Endothelial cell (in vitro differentiated cells): Measurements from ENCODE around the gene FBXL17. TPM values are rescaled to one million over a fixed set of nuclear protein-coding genes. Genes with fewer than 3 reads are reported as not detected.

Experiments
- DNase-seq: peaks from one replicate; pipeline ENCODE4 v3.0.0; 2021; ENCODE audit warnings: low spot score
- H3K27ac Mint-ChIP-seq: one replicate; pipeline ENCODE4 v1.8.0; 2021; ENCODE audit warnings: mixed read lengths, inconsistent platforms; ENCODE audit not compliant: unreplicated experiment
- H3K27me3 Mint-ChIP-seq: one replicate; pipeline ENCODE4 v1.8.0; 2021; ENCODE audit warnings: mild to moderate bottlenecking, moderate library complexity, mixed read lengths, inconsistent platforms; ENCODE audit not compliant: unreplicated experiment
- H3K36me3 Mint-ChIP-seq: one replicate; pipeline ENCODE4 v1.8.0; 2021; ENCODE audit warnings: mild to moderate bottlenecking, low read depth, mixed read lengths, inconsistent platforms; ENCODE audit not compliant: unreplicated experiment
- H3K4me1 Mint-ChIP-seq: one replicate; pipeline ENCODE4 v1.8.0; 2021; ENCODE audit warnings: mild to moderate bottlenecking, mixed read lengths, inconsistent platforms; ENCODE audit not compliant: unreplicated experiment
- H3K4me3 Mint-ChIP-seq: one replicate; pipeline ENCODE4 v1.8.0; 2021; ENCODE audit warnings: mild to moderate bottlenecking, mixed read lengths, inconsistent platforms; ENCODE audit not compliant: unreplicated experiment
- H3K9me3 Mint-ChIP-seq: one replicate; pipeline ENCODE4 v1.8.0; 2021; ENCODE audit warnings: mixed read lengths, inconsistent platforms; ENCODE audit not compliant: unreplicated experiment
- CTCF ChIP-seq: fragments of 200-600 bp; sonication (generic); IDR thresholded peaks from one replicate; pipeline ENCODE4 v1.5.0; 2021; ENCODE audit warnings: antibody characterized with exemption; ENCODE audit not compliant: unreplicated experiment
- total RNA-seq: library from RNA; stranded (reverse); fragmentation: NEBNext Ultra II Directional; extraction: Animal tissue kit (Norgen Biotek cat#: 25700); gene quantifications from one replicate; pipeline ENCODE4 v1.2.1, GENCODE V29; 2021; ENCODE audit not compliant: unreplicated experiment

Gene FBXL17
- total RNA-seq, 1 donor from 2014 or later: 14.9 TPM

- no peak overlapping the region for H3K4me3 Mint-ChIP-seq
- H3K36me3 Mint-ChIP-seq: no peaks in the 10 kb centered on the region
- no peak overlapping the region for H3K27ac Mint-ChIP-seq
- TF ChIP-seq CTCF: no peak
- no peaks in the 10 kb centered on the region for H3K4me1 Mint-ChIP-seq
- H3K27me3 Mint-ChIP-seq: peaks cover 3% of the 10 kb centered on the region
- no peaks in the 10 kb centered on the region for H3K9me3 Mint-ChIP-seq
- no peak for DNase-seq
Measured at GRCh38 chr5:108084105-108084504, 297.8 kb downstream of the FBXL17 start.

- no peaks in the 10 kb centered on the region for H3K9me3 Mint-ChIP-seq
- no peaks in the 10 kb centered on the region for H3K4me1 Mint-ChIP-seq
- TF ChIP-seq CTCF: no peak
- H3K36me3 Mint-ChIP-seq: no peaks in the 10 kb centered on the region
- DNase-seq: no peak
- H3K27ac Mint-ChIP-seq: no peak overlapping the region
- peaks cover 3% of the 10 kb centered on the region for H3K27me3 Mint-ChIP-seq
- H3K4me3 Mint-ChIP-seq: no peak overlapping the region
Measured at GRCh38 chr5:108083232-108083631, 298.7 kb downstream of the FBXL17 start.

- Mint-ChIP-seq H3K4me1 (no peaks in the 10 kb centered on the region), H3K36me3 (no peaks in the 10 kb centered on the region), H3K9me3 (no peaks in the 10 kb centered on the region), H3K4me3 (no peak overlapping the region), H3K27me3 (peaks cover 3% of the 10 kb centered on the region), H3K27ac (no peak overlapping the region)
- no peak for DNase-seq
- no peak for TF ChIP-seq CTCF
Measured at GRCh38 chr5:108081707-108082106, 300.2 kb downstream of the FBXL17 start.

- no peak for DNase-seq
- H3K9me3 Mint-ChIP-seq: no peaks in the 10 kb centered on the region
- TF ChIP-seq CTCF: no peak
- H3K27ac Mint-ChIP-seq: no peak overlapping the region
- H3K4me3 Mint-ChIP-seq: no peak overlapping the region
- no peaks in the 10 kb centered on the region for H3K4me1 Mint-ChIP-seq
- peaks cover 3% of the 10 kb centered on the region for H3K27me3 Mint-ChIP-seq
- no peaks in the 10 kb centered on the region for H3K36me3 Mint-ChIP-seq
Measured at GRCh38 chr5:108079753-108080152, 302.1 kb downstream of the FBXL17 start.

- H3K27ac Mint-ChIP-seq: no peak overlapping the region
- H3K27me3 Mint-ChIP-seq: peaks cover 3% of the 10 kb centered on the region
- H3K36me3 Mint-ChIP-seq: peaks cover 4% of the 10 kb centered on the region
- no peak for DNase-seq
- no peaks in the 10 kb centered on the region for H3K9me3 Mint-ChIP-seq
- H3K4me3 Mint-ChIP-seq: no peak overlapping the region
- no peak for TF ChIP-seq CTCF
- H3K4me1 Mint-ChIP-seq: no peaks in the 10 kb centered on the region
Measured at GRCh38 chr5:108078882-108079281, 303.0 kb downstream of the FBXL17 start.
